Stimulated activated CD8-positive, alpha-beta memory T cell treated with anti-CD3 and anti-CD28 coated beads, Interleukin-7, amount 100 ng/mL, for 48 hours (primary cell): ENCODE measurements around the gene FOXP1.

Experiments used
- DNase-seq, 2 donors: peaks; one replicate each; pipeline ENCODE4 v3.0.0-alpha.2; 2020; ENCODE audit warnings: low read depth in 1 of 2; ENCODE audit errors: extremely low read depth in 1 of 2

Gene FOXP1

GRCh38 chr3:70973558-70973957 lies 610.0 kb downstream of the FOXP1 start:
- no peak for DNase-seq

- DNase-seq = no peak
Observed at GRCh38 chr3:70972855-70973254, 610.7 kb downstream of the FOXP1 start.

GRCh38 chr3:70970952-70971351 lies 612.6 kb downstream of the FOXP1 start:
- DNase-seq = no peak

- no peak for DNase-seq
Observed at GRCh38 chr3:70970171-70970570, 613.4 kb downstream of the FOXP1 start.

- DNase-seq = no peak
Observed at GRCh38 chr3:70963431-70964275, 619.9 kb downstream of the FOXP1 start.

DNA sequence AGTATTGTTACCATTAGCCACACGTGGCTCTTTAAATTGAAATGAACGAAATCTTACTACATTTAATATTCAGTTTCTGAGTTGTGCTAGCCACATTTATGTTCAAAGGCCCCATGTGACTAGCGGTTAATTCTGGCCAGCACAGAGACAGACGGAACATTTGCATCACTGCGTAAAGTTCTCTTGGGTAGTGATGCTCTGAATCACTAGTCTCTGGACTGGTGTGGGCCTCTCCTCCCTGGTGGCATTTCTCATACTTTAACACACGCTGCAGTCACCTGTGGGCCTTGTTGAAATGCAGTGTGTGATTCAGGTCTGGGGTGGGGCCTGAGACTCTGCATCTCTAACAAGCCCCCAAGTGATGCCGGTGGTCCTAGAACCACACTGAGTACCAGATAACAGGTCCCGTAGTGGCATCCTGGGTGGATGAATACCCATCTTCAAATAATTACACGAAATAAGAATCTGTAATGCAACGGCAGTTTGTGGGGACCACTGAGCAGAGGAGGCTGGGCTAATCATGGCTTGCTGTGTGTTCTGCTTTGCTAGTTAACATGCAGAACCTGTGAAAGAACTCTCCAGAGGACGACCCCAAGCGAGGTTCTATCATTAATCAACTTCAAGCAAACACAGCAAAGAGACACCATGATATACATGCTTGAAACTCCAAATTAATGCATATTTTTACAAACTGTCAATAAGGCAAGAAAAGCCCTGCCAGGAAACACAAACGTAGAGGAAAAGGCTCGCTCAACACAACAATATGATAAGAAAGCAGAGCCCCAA lies 623.8 kb downstream of the FOXP1 start:
- DNase-seq = no peak

DNA sequence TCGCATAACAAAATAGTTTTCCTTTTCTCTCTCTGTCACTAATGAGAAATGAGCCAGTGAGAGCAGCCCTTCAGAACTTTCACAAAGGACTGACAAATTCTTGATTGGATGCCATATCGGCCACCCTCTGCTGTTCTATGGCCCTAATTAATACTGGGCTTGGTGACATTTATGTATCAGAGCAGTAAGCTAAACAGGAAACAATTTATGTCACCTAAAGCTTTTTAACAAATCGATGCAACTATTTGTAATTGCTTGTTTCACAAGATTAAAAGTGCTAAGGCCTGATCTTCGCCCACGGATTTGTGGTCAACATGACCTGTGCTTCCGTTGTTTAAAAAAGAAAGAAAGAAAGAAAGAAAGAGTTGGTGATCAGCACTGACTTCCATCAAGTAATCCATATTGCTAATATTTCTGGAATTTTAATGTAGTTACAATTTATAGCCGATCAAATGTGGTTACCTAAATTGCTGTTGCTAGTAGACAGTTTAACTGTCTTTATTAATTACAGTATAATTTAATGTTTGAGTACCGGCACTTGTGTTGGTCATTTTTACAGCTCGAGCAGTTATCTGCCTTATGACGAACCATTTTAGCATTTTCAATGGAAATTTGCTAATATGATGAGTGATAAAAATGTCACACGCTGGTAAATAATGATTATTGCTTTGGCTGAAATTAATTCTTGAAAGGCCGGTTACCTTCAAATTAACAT lies 631.3 kb downstream of the FOXP1 start:
- no peak for DNase-seq

DNA sequence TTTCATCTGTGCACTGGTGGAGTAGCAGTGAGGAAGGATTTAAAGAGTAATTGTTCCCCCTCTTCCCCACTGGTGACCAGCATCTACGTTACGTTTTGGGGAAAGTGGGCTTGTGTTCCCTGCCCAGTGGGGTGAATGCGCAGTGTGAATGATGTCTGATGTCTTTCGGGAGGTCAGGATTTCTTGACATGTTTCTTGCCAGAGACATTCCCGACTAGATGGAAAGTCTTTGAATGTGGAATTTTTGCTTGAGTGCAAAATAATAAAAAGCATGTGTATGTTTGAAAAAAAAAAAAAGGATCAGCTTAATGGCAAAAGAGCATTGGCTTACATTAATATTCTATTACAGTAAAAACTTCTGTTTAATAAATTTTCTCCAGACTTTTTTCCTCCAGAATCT lies 632.2 kb downstream of the FOXP1 start:
- no peak for DNase-seq

DNA sequence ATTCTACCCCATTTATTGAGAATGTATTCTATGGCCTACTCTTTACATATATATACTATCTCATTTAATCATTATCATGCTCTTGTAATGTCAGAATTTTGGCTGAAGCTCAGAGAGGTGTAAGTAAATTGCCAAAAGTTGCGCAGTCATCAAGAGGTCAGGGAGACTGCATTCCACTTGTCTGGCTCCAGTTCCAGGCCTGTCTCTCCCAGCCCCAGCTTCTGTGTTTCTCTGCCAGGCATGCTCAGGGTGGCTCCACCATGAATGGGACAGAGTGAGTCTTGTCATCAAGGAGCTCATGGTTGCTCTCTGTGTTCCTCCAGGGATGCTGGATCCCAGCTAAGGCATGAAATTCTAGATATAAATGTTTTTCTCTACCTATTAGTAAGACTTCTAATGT lies 635.9 kb downstream of the FOXP1 start:
- DNase-seq = no peak

DNA sequence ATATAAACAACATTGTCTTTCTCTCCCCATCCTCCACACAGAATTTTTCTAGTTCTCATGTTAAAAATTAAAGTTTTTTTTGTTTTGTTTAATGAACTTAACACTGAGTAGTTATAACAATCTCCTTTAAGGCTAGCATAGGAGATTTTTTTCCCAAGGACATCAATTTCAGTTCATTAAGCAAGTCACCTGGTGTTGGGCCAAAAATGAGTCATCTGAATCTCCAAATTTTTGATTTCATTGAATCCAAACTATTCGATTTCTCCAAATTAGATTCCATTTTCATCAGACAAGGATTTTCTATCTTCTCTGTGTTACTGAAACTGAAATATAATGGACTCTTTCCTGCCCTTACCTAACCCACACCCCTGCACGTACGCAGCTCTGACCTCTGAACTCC lies 639.6 kb downstream of the FOXP1 start:
- DNase-seq = no peak

DNA sequence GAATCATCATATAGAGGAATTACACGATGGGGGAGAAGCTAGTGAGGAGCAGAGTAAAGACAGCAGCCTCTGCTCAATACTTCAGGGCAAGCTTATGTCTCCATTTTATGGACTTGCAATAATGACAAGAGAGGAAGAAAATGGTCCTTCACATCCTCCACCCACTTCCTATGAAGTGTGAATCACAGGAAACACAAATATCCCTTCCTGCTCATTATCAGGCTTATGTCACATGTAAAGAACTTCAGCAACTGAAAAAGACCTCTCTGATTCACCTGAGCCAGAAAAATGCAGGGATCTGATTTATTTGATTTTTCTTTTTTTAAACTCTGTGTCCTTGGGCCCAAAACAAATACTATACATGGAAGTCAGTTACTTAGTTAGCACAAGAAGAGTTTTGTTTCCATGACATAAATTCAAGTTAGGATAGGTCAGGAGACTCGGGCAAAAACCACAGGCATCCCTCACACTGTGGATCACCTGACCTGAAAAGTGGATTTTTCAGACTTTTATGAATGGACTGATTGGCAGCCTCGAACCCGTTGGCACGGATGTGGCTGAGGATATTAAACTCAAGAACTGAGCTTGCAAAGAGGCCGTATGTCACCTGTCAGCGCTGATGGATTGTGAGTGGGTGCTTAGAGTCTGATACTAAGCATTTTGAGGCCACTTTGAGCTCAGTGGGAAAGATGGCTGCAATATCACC lies 650.3 kb downstream of the FOXP1 start:
- DNase-seq = no peak

- no peak for DNase-seq
Observed at GRCh38 chr3:70930066-70930465, 653.5 kb downstream of the FOXP1 start.

GRCh38 chr3:70927239-70927638 lies 656.3 kb downstream of the FOXP1 start:
- DNase-seq = no peak

DNA sequence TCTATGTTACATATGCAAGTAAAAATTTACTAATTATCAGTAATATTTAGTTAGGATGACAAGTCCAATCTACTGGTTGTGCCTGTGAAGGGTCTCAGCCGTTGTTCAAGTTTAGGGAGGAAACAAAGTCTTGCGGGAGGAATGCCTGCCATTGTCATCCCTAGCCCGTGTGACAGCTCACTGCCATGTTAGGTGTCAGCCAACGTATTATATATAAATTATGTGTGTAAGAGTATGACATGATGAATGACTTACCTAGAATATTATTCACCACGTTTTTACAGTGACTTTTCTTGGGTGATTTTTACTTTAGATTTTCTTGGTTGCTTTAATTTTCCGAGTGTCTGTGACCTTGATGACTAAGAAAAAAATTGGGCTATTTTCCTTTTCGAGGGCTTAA lies 656.7 kb downstream of the FOXP1 start:
- no peak for DNase-seq

GRCh38 chr3:70919661-70920060 lies 663.9 kb downstream of the FOXP1 start:
- DNase-seq = no peak

- no peak for DNase-seq
Observed at GRCh38 chr3:70919091-70919490, 664.4 kb downstream of the FOXP1 start.

DNA sequence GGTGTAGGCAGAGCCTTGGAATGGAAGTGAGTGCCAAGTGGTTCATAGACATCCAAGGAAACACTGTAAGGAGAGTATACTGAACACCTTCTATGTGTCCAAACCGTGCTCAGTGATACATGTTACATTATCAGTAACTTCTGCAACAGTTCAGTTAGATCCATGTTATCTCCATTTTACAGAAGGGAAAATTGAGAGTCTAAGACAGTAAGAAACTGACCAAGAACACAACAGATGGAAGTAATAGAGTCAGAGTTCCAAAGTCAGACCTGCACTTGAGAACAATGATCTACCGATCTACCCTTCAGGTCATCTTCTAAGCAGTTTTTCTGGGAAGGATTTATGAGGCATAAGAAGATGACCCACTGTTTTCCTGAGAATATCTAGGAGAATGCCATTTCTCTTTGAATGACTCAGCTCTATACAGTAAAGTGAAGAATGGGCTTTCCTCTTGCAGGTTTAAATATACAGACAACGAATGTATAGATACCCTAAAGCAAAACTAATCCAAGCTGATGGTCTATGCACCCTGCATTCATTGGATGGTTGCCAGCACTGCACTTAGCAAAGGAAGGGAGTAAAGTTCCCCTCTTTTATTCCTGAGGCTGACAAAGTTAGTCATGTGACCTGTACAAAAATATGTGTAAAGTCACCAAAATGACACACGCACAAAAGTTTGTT lies 667.0 kb downstream of the FOXP1 start:
- DNase-seq = no peak

DNA sequence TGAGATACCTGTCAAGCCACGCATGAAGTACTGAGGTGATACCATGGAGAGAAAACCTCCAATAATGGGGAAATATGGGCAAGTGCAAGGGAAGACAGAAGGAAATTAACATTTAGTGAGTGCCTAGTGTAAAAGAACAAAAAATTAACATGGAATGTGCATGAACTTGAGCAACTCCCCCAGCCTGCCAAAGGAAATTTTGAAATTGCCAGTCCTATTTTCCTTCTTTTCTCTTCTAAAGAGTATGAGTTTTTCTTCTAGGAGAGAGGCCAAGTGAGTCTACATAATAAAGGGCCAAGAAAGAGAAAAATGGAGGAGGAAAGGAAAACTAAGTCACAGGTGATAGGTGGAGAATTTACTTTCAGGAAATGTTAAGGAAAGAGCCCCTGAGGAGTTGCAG lies 668.7 kb downstream of the FOXP1 start:
- no peak for DNase-seq

GRCh38 chr3:70911719-70912118 lies 671.8 kb downstream of the FOXP1 start:
- DNase-seq = no peak

DNA sequence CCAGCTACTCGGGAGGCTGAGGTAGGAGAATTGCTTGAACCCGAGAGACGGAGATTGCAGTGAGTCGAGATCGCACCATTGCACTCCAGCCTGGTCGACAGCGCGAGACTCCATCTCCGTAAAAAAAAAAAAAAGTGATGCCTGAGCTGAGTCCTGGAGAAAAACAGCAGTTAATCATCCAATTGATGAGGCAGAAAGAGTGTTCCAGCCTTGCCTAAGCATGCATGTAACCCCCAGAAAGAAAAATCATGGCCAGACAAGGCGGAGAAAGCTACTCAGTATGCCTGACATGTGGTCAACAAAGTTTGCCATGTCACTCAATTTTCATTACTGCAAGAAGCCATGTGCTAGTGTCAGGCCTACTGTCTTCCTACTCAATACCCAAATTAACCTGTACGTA lies 678.0 kb downstream of the FOXP1 start:
- DNase-seq = no peak
